Measurements from ENCODE around the gene POLR3A.

The POLR3A gene

GRCh38 chr10:78062296-78062695, 33.0 kb upstream of the POLR3A start:
- in situ Hi-C loops (cut with HindIII; ENCODE audit: low sequenced_read_pairs), result no loop called here
- TF ChIP-seq CTCF (IDR thresholded peaks at IDR 0.05; ENCODE audit: low read depth, low read length, missing control alignments), result no peak
- DNase-seq (ENCODE audit: low read depth), result no peak
- H3K4me3 ChIP-seq (ENCODE audit: low read depth, low read length), result no peak overlapping the region

- TF ChIP-seq CTCF (IDR thresholded peaks at IDR 0.05; ENCODE audit: low read depth, low read length, missing control alignments), result no peak
- DNase-seq (ENCODE audit: low read depth), result no peak
- no peak overlapping the region for H3K4me3 ChIP-seq (ENCODE audit: low read depth, low read length)
- in situ Hi-C loops (cut with HindIII; ENCODE audit: low sequenced_read_pairs), result no loop called here
These were observed 30.8 kb upstream of the POLR3A start for GRCh38 chr10:78059906-78060702.

GRCh38 chr10:78058562-78058961, 29.2 kb upstream of the POLR3A start:
- in situ Hi-C loops (cut with HindIII; ENCODE audit: low sequenced_read_pairs), result no loop called here
- no peak overlapping the region for H3K4me3 ChIP-seq (ENCODE audit: low read depth, low read length)
- TF ChIP-seq CTCF (IDR thresholded peaks at IDR 0.05; ENCODE audit: low read depth, low read length, missing control alignments), result no peak
- DNase-seq (ENCODE audit: low read depth), result no peak

- no peak for DNase-seq (ENCODE audit: low read depth)
- no peak for TF ChIP-seq CTCF (IDR thresholded peaks at IDR 0.05; ENCODE audit: low read depth, low read length, missing control alignments)
- in situ Hi-C loops (cut with HindIII; ENCODE audit: low sequenced_read_pairs), result no loop called here
- no peak overlapping the region for H3K4me3 ChIP-seq (ENCODE audit: low read depth, low read length)
These were observed 24.0 kb upstream of the POLR3A start for GRCh38 chr10:78053211-78053868.

- in situ Hi-C loops (cut with HindIII; ENCODE audit: low sequenced_read_pairs), result loop anchor here (5.0 to 10.0 kb wide), 4 partner anchors 705 to 1142 kb away; no protein-coding TSS in a partner anchor
- TF ChIP-seq CTCF (IDR thresholded peaks at IDR 0.05; ENCODE audit: low read depth, low read length, missing control alignments), result no peak
- no peak for DNase-seq (ENCODE audit: low read depth)
- no peak overlapping the region for H3K4me3 ChIP-seq (ENCODE audit: low read depth, low read length)
These were observed 20.5 kb upstream of the POLR3A start for GRCh38 chr10:78049851-78050250.

- DNase-seq (ENCODE audit: low read depth), result peak; percentile 83
- in situ Hi-C loops (cut with HindIII; ENCODE audit: low sequenced_read_pairs), result loop anchor here (5.0 to 10.0 kb wide), 4 partner anchors 707 to 1145 kb away; no protein-coding TSS in a partner anchor
These were observed 18.1 kb upstream of the POLR3A start for GRCh38 chr10:78047314-78047891.

More at GRCh38 chr10:78047314-78047891, 18.1 kb upstream of the POLR3A start:
- no peak overlapping the region for H3K4me3 ChIP-seq (ENCODE audit: low read depth, low read length)
- peak; percentile 91 for TF ChIP-seq CTCF (IDR thresholded peaks at IDR 0.05; ENCODE audit: low read depth, low read length, missing control alignments)

All from astrocyte of the cerebellum (primary cell).